DOHH2 (cell line): ENCODE measurements around the gene IFI27L1.

ENCODE experiments used
- H3F3A ChIP-seq: fragments of 200-600 bp; sonication (generic), shearing (Covaris generic); 2 replicates; pipeline ENCODE4 v1.6.0; 2016; ENCODE audit warnings: antibody characterized with exemption, mild to moderate bottlenecking; ENCODE audit not compliant: control insufficient read depth, insufficient read depth
- H3K27ac ChIP-seq: fragments of 200-600 bp; sonication (generic); 2 replicates; pipeline ENCODE4 v1.5.1; 2014; ENCODE audit warnings: low read depth, mild to moderate bottlenecking, low read length, moderate library complexity
- H3K27me3 ChIP-seq: fragments of 200-600 bp; sonication (generic); 2 replicates; pipeline ENCODE4 v1.6.1; 2014; ENCODE audit warnings: mild to moderate bottlenecking, low read length, mixed read lengths; ENCODE audit not compliant: control insufficient read depth
- H3K36me3 ChIP-seq: fragments of 200-600 bp; sonication (generic); 2 replicates; pipeline ENCODE4 v1.6.1; 2014; ENCODE audit warnings: mild to moderate bottlenecking, low read length, moderate library complexity, mixed read lengths; ENCODE audit not compliant: control insufficient read depth
- H3K4me1 ChIP-seq: fragments of 200-600 bp; sonication (generic); 2 replicates; pipeline ENCODE4 v1.6.1; 2014; ENCODE audit warnings: mild to moderate bottlenecking, low read length, mixed read lengths; ENCODE audit not compliant: control insufficient read depth
- H3K4me2 ChIP-seq: fragments of 200-600 bp; sonication (generic); 2 replicates; pipeline ENCODE4 v1.6.0; 2014; ENCODE audit warnings: mild to moderate bottlenecking, low read length, moderate library complexity
- H3K4me3 ChIP-seq: fragments of 200-600 bp; sonication (generic); 2 replicates; pipeline ENCODE4 v1.5.1; 2014; ENCODE audit warnings: mild to moderate bottlenecking, low read length, mixed read lengths
- H3K79me2 ChIP-seq: fragments of 200-600 bp; sonication (generic); 2 replicates; pipeline ENCODE4 v1.6.1; 2014; ENCODE audit warnings: mild to moderate bottlenecking, low read length, mixed read lengths; ENCODE audit not compliant: control insufficient read depth
- H3K9me2 ChIP-seq: fragments of 200-600 bp; sonication (generic); replicated peaks from 2 replicates; pipeline ENCODE4 v1.6.1; 2014; ENCODE audit warnings: mild to moderate bottlenecking, low read length, mixed read lengths; ENCODE audit not compliant: control insufficient read depth
- H3K9me3 ChIP-seq: fragments of 200-600 bp; sonication (generic); 2 replicates; pipeline ENCODE4 v1.6.1; 2014; ENCODE audit warnings: antibody characterized with exemption, low read length, mixed read lengths; ENCODE audit not compliant: control insufficient read depth, insufficient read depth
- H4K20me1 ChIP-seq: fragments of 200-600 bp; sonication (generic); 2 replicates; pipeline ENCODE4 v1.6.0; 2014; ENCODE audit warnings: low read depth, mild to moderate bottlenecking, antibody characterized with exemption, low read length, moderate library complexity; ENCODE audit not compliant: control insufficient read depth, insufficient read depth
- EZH2phosphoT487 ChIP-seq: fragments of 200-600 bp; sonication (generic); IDR thresholded peaks from 2 replicates; pipeline ENCODE4 v1.6.1; 2017; ENCODE audit warnings: borderline replicate concordance, mild to moderate bottlenecking, antibody characterized with exemption, low read length, moderate library complexity, mixed read lengths
- TF ChIP-seq, protein P1 (sequence below): fragments of 200-600 bp; sonication (generic); IDR thresholded peaks from one replicate; pipeline ENCODE4 v1.5.1; 2014; ENCODE audit warnings: antibody characterized with exemption, mild to moderate bottlenecking, low read depth, low read length; ENCODE audit not compliant: poor library complexity, severe bottlenecking

Gene IFI27L1

GRCh38 chr14:94125659-94126418, 44.7 kb downstream of the IFI27L1 start:
- H3K9me3 ChIP-seq: no peaks in the 10 kb centered on the region
- peaks cover 13% of the 10 kb centered on the region for H3K27me3 ChIP-seq
- peaks cover 17% of the 10 kb centered on the region for H3K4me1 ChIP-seq
- H3K9me2 ChIP-seq: no peaks in the 10 kb centered on the region
- H3K36me3 ChIP-seq: no peaks in the 10 kb centered on the region
- H3K4me2 ChIP-seq: no peak overlapping the region
- TF ChIP-seq, protein P1, sequence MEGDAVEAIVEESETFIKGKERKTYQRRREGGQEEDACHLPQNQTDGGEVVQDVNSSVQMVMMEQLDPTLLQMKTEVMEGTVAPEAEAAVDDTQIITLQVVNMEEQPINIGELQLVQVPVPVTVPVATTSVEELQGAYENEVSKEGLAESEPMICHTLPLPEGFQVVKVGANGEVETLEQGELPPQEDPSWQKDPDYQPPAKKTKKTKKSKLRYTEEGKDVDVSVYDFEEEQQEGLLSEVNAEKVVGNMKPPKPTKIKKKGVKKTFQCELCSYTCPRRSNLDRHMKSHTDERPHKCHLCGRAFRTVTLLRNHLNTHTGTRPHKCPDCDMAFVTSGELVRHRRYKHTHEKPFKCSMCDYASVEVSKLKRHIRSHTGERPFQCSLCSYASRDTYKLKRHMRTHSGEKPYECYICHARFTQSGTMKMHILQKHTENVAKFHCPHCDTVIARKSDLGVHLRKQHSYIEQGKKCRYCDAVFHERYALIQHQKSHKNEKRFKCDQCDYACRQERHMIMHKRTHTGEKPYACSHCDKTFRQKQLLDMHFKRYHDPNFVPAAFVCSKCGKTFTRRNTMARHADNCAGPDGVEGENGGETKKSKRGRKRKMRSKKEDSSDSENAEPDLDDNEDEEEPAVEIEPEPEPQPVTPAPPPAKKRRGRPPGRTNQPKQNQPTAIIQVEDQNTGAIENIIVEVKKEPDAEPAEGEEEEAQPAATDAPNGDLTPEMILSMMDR: no peak
- TF ChIP-seq EZH2phosphoT487: no peak
- no peak overlapping the region for H3K27ac ChIP-seq
- no peaks in the 10 kb centered on the region for H4K20me1 ChIP-seq
- no peaks in the 10 kb centered on the region for H3K79me2 ChIP-seq
- no peak overlapping the region for H3K4me3 ChIP-seq
- H3F3A ChIP-seq: no peaks in the 10 kb centered on the region

DNA sequence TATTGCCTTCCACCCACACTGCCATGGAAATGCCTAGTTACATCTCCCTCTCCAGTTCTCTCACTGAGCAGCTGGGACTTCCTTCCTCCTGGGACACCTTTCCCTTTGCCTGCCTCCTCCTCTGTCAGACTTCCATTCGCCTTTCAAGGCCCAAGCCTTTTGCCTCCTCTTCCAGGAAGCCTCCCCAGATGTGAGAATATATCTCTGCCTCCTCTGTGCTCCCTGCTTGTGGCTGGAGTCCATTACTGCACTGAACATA, 45.2 kb downstream of the IFI27L1 start:
- Histone ChIP-seq H3K36me3 (no peaks in the 10 kb centered on the region), H3K27me3 (peaks cover 12% of the 10 kb centered on the region), H3K27ac (no peak overlapping the region), H3F3A (no peaks in the 10 kb centered on the region), H3K79me2 (no peaks in the 10 kb centered on the region), H3K9me2 (no peaks in the 10 kb centered on the region), H3K9me3 (no peaks in the 10 kb centered on the region), H3K4me3 (no peak overlapping the region), H4K20me1 (no peaks in the 10 kb centered on the region), H3K4me2 (no peak overlapping the region), H3K4me1 (peaks cover 17% of the 10 kb centered on the region)
- no peak for TF ChIP-seq EZH2phosphoT487
- TF ChIP-seq, protein P1: no peak

- Histone ChIP-seq H3F3A (no peaks in the 10 kb centered on the region), H3K4me3 (no peak overlapping the region), H3K79me2 (no peaks in the 10 kb centered on the region), H3K9me3 (no peaks in the 10 kb centered on the region), H3K27me3 (peaks cover 12% of the 10 kb centered on the region), H3K36me3 (no peaks in the 10 kb centered on the region), H3K4me1 (peaks cover 17% of the 10 kb centered on the region), H3K4me2 (no peak overlapping the region), H3K27ac (no peak overlapping the region), H4K20me1 (no peaks in the 10 kb centered on the region), H3K9me2 (no peaks in the 10 kb centered on the region)
- TF ChIP-seq, protein P1: no peak
- no peak for TF ChIP-seq EZH2phosphoT487
Observed at GRCh38 chr14:94126800-94127199, 45.7 kb downstream of the IFI27L1 start.
